GM12891 (cell line): Measurements from ENCODE around the gene ZNF341.

Source experiments
- POLR2A ChIP-seq: IDR thresholded peaks from 2 replicates; pipeline ENCODE4 v1.6.1; 2011; ENCODE audit warnings: low read depth, low read length, control low read depth
- TAF1 ChIP-seq: IDR thresholded peaks from 2 replicates; pipeline ENCODE4 v1.6.1; 2011; ENCODE audit warnings: low read depth, low read length, control low read depth

DNA sequence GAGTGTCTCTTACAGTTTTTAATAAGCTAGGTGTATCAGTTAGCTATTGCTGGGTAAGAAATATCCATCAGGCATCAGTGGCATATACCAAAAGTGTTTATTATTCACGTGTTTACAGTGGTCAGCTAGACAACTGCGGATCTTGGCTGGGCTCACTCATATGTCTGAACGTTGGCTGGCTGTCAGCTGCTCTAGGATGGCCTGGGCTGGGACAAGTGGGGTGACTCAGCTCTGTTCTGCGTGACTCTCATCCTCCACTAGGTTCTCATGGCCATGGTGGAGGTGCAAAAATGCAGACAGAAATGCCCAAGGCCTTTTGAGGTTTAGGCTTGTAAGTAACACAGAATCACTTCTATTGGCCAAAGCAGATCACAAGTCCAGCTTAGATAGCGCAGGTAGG lies 22.0 kb downstream of the ZNF341 start:
- no peak for TF ChIP-seq POLR2A
- TF ChIP-seq TAF1, result no peak
